HK-2 (cell line): ENCODE measurements around the gene COA1.

Experiments used
- DNase-seq: peaks from one replicate; pipeline ENCODE4 v3.0.0-alpha.2; 2018; ENCODE audit not compliant: unreplicated experiment

The COA1 gene

DNA sequence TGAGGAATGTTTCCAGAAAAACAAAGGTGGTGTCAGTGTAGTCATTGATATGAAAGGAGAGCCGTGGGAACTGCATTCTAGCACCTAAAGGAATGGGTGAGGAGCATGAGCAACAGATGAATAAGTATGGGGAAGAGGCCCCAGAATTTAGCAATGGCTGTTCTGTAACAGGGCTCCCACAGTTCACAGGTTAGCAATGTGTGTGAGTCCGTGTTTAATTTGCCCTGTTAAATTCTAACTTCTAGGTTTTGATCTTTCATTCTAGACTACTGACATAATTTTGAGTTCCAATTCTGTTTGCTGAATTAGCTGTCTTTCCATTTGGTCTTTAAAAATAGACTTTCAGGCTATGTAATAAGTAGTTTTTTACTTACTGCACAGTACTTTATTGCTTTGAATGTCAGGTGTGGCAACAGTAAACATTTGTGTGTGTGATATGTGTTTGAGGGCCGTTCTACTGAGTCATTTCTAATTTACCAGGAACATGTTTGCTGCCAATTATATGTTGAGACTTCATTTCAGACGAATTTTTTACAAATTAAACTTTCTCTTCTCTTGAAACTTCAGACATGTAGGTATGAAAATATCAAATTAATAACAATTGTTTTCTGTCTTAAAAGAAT lies 137.7 kb downstream of the COA1 start:
- no peak for DNase-seq

DNA sequence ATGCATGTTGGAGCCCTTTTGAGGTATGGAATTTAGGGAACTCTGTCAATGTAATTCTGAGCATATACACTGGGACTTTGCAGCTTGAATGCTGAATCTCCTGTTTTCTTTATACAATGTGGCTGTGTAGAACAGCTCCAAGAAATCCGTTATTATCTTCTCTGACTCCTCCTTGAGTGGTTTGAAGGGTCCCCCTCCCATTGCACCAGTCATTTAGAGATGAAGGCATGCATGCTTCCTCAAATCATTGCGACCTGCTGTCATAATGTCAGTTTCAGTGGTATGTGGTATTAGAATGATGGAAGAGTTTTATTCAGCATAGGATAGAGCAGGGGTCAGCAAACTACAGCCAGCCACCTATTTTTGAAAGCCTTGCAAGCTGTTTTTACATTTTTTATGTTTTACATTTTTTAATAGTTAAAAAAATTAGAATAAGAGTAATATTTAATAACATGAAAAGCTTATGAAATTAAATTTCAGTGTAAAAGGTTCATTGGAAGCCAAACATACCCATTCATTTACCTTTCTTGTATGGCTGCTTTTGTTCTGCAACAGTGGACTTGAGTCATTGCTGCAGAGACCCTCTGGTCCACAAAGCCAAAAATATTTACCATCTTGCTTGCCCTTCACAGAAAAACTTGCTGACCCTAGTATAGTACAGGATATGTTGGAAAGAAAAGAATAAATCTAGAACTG lies 138.3 kb downstream of the COA1 start:
- no peak for DNase-seq

DNA sequence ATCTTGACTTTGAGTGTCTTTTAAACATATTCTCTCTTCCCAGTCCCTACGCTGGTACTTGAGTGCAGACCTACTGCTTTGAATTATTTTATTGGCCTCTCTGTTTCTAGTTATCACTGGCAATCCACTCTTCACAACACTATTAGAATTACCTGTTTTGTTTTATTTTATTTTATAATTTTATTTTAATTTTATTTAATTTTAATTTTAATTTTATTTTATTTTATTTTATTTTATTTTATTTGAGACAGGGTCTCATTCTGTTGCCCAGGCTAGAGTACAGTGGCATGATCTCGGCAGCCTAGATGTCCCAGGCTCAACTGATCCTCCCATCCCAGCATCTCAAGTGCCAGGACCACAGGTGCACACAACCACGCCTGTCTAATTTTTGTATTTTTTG lies 139.6 kb downstream of the COA1 start:
- DNase-seq: no peak
